OCI-LY1 (cell line): ENCODE data around the gene TMED6.
A peak's percentile ranks its signal among the peaks of the same experiment; 100 is the strongest.

Experiments used
- H2AFZ ChIP-seq: fragments of 200-600 bp; sonication (generic), shearing (Covaris generic); 2 replicates; pipeline ENCODE4 v1.6.0; 2014; ENCODE audit warnings: antibody characterized with exemption, mild to moderate bottlenecking, low read length
- H3F3A ChIP-seq: fragments of 200-600 bp; sonication (generic), shearing (Covaris generic); 2 replicates; pipeline ENCODE4 v1.6.0; 2014; ENCODE audit warnings: mild to moderate bottlenecking, antibody characterized with exemption, low read length, moderate library complexity; ENCODE audit not compliant: insufficient read depth
- H3K27ac ChIP-seq: fragments of 200-600 bp; sonication (generic); 2 replicates; pipeline ENCODE4 v1.5.1; 2014; ENCODE audit warnings: low read length, mixed run types, mild to moderate bottlenecking, low read depth; ENCODE audit not compliant: poor library complexity, severe bottlenecking
- H3K27me3 ChIP-seq: fragments of 200-600 bp; sonication (generic); 2 replicates; pipeline ENCODE4 v1.6.0; 2014; ENCODE audit warnings: antibody characterized with exemption, mild to moderate bottlenecking, low read length, moderate library complexity; ENCODE audit not compliant: insufficient read depth
- H3K36me3 ChIP-seq: fragments of 200-600 bp; sonication (generic); 2 replicates; pipeline ENCODE4 v1.6.1; 2014; ENCODE audit warnings: mild to moderate bottlenecking, antibody characterized with exemption, low read length, moderate library complexity, mixed read lengths; ENCODE audit not compliant: insufficient read depth
- H3K4me1 ChIP-seq: fragments of 200-600 bp; sonication (generic); 2 replicates; pipeline ENCODE4 v1.5.1; 2014; ENCODE audit warnings: mild to moderate bottlenecking, low read length, moderate library complexity; ENCODE audit not compliant: insufficient read depth, severe bottlenecking
- H3K4me2 ChIP-seq: fragments of 200-600 bp; sonication (generic), shearing (Covaris generic); 2 replicates; pipeline ENCODE4 v1.6.1; 2014; ENCODE audit warnings: low read length
- H3K4me3 ChIP-seq: fragments of 200-600 bp; sonication (generic); 2 replicates; pipeline ENCODE4 v1.5.1; 2014; ENCODE audit warnings: low read length, low read depth, mild to moderate bottlenecking, mixed read lengths; ENCODE audit not compliant: poor library complexity, severe bottlenecking
- H3K79me2 ChIP-seq: fragments of 200-600 bp; shearing (Covaris generic); 2 replicates; pipeline ENCODE4 v1.6.1; 2016; ENCODE audit warnings: mixed run types, low read length, mixed read lengths; ENCODE audit not compliant: insufficient read depth
- H3K9ac ChIP-seq: fragments of 200-600 bp; sonication (generic), shearing (Covaris generic); 2 replicates; pipeline ENCODE4 v1.6.1; 2014; ENCODE audit warnings: mild to moderate bottlenecking, low read length, mixed read lengths
- H3K9me2 ChIP-seq: fragments of 200-600 bp; sonication (generic), shearing (Covaris generic); 2 replicates; pipeline ENCODE4 v1.6.1; 2014; ENCODE audit warnings: low read depth, mild to moderate bottlenecking, low read length, mixed read lengths
- H3K9me3 ChIP-seq: fragments of 200-600 bp; shearing (Covaris generic); 2 replicates; pipeline ENCODE4 v1.6.1; 2014; ENCODE audit warnings: low read length, mixed read lengths
- H4K20me1 ChIP-seq: fragments of 200-600 bp; sonication (generic), shearing (Covaris generic); 2 replicates; pipeline ENCODE4 v1.6.0; 2016; ENCODE audit warnings: mild to moderate bottlenecking, low read length; ENCODE audit not compliant: insufficient read depth
- EZH2 ChIP-seq: fragments of 200-600 bp; sonication (generic), shearing (Covaris generic); IDR thresholded peaks from 2 replicates; pipeline ENCODE4 v1.8.0; 2017; ENCODE audit warnings: borderline replicate concordance, mixed run types, mild to moderate bottlenecking, antibody characterized with exemption, low read length, moderate library complexity, mixed read lengths
- TF ChIP-seq, protein P1 (sequence below): fragments of 200-600 bp; sonication (generic), shearing (Covaris generic); IDR thresholded peaks from 2 replicates; pipeline ENCODE4 v1.5.1; 2017; ENCODE audit warnings: mild to moderate bottlenecking, antibody characterized with exemption, low read length, moderate library complexity, mixed read lengths

Gene TMED6

DNA sequence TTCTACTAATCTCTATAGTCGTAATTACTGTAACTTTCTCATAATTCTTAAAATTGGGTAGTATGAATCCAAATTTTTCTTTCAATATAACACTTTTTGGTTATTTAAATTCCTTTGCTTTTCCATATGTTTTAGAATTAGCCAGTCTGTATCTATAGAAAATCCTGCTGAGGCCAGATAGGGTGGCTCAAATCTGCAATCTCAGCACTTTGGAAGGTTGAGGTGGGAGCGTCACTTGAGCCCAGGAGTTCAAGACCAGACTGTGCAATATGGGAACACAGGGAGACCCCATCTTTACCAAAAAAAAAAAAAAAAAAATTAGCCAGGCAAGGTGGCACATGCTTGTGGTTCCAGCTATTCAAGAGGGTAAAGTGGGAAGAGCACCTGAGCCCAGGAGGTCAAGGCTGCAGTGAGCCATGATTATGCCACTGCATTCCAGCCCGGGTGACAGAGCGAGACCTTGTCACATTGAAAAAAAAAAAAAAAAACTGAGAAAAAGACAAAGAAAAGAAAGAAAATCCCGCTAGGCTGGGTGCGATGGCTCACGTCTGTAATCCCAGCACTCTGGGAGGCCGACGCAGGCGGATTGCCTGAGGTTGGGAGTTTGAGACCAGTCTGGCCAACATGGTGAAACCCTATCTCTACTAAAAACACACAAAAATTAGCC is 24.9 kb upstream of the TMED6 start:
- Histone ChIP-seq H3K4me2 (no peak overlapping the region), H3K27me3 (no peaks in the 10 kb centered on the region), H3K36me3 (peaks cover 79% of the 10 kb centered on the region), H3K4me1 (peaks cover 16% of the 10 kb centered on the region), H3K9me2 (no peaks in the 10 kb centered on the region), H4K20me1 (no peaks in the 10 kb centered on the region), H3K27ac (no peak overlapping the region), H2AFZ (no peak overlapping the region), H3F3A (no peaks in the 10 kb centered on the region), H3K4me3 (no peak overlapping the region), H3K9me3 (no peaks in the 10 kb centered on the region), H3K79me2 (no peaks in the 10 kb centered on the region), H3K9ac (no peak overlapping the region)
- TF ChIP-seq EZH2, result no peak
- TF ChIP-seq, protein P1, sequence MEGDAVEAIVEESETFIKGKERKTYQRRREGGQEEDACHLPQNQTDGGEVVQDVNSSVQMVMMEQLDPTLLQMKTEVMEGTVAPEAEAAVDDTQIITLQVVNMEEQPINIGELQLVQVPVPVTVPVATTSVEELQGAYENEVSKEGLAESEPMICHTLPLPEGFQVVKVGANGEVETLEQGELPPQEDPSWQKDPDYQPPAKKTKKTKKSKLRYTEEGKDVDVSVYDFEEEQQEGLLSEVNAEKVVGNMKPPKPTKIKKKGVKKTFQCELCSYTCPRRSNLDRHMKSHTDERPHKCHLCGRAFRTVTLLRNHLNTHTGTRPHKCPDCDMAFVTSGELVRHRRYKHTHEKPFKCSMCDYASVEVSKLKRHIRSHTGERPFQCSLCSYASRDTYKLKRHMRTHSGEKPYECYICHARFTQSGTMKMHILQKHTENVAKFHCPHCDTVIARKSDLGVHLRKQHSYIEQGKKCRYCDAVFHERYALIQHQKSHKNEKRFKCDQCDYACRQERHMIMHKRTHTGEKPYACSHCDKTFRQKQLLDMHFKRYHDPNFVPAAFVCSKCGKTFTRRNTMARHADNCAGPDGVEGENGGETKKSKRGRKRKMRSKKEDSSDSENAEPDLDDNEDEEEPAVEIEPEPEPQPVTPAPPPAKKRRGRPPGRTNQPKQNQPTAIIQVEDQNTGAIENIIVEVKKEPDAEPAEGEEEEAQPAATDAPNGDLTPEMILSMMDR, result no peak

DNA sequence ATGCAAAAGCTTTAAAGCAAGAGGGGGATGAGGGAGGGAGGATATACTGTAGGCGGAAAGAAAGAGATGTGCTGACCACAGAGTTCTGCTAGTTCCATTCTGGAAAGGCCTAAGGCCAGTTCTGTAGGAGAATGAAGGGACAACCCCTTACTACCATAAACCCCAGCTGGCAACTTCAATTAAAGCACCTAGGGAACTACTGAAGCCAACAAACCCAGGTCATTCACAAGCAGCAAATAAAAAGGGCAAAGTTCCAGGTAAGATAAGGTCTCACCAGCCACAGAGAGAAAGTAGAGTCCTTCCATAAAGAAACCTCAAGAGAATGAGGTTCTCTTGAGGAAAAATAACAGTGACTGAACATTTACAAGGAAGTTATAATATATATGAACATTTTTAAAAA is 21.4 kb upstream of the TMED6 start:
- Histone ChIP-seq H3K4me2 (no peak overlapping the region), H3K4me3 (no peak overlapping the region)

DNA sequence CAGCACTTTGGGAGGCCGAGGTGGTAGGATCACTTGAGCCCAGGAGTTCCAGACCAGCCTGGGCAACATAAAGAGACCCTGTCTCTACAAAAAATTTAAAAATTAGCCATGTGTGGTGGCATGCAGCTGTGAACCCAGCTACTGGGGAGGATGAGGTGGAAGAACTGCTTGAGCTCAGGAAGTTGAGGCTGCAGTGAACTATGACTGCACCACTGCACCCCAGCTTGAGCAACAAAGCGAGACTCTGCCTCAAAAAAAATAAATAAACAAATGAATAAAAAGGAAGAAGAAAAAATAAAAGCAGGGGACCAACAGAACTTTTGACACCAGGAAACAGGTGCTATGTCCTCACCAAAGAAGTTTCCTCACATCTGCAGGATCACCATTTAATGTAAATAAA is 20.0 kb upstream of the TMED6 start:
- Histone ChIP-seq H4K20me1 (no peaks in the 10 kb centered on the region), H3K36me3 (peaks cover 87% of the 10 kb centered on the region), H3K27me3 (no peaks in the 10 kb centered on the region), H3K9me3 (no peaks in the 10 kb centered on the region), H3K27ac (peak overlapping the region; percentile 64), H3K4me2 (no peak overlapping the region), H3K4me3 (no peak overlapping the region), H3K79me2 (no peaks in the 10 kb centered on the region), H3F3A (no peaks in the 10 kb centered on the region), H3K9ac (no peak overlapping the region), H3K4me1 (peaks cover 18% of the 10 kb centered on the region), H3K9me2 (no peaks in the 10 kb centered on the region), H2AFZ (no peak overlapping the region)
- TF ChIP-seq EZH2, result no peak
- TF ChIP-seq, protein P1, result no peak

More for the DNA sequence above, 21.4 kb upstream of the TMED6 start:
- Histone ChIP-seq H3K9ac (no peak overlapping the region), H3K9me2 (no peaks in the 10 kb centered on the region), H3F3A (no peaks in the 10 kb centered on the region), H3K27ac (no peak overlapping the region), H3K79me2 (no peaks in the 10 kb centered on the region), H2AFZ (no peak overlapping the region), H3K4me1 (peaks cover 18% of the 10 kb centered on the region), H3K27me3 (no peaks in the 10 kb centered on the region), H3K9me3 (no peaks in the 10 kb centered on the region), H4K20me1 (no peaks in the 10 kb centered on the region), H3K36me3 (peaks cover 80% of the 10 kb centered on the region)
- TF ChIP-seq EZH2, result no peak
- TF ChIP-seq, protein P1, result no peak
